ENCODE data around the gene CYBRD1.
A peak's percentile ranks its signal among the peaks of the same experiment; 100 is the strongest.
"Not testable (repeated sequence)": the region's sequence is repeated elsewhere in the genome, so short reads cannot be mapped to it uniquely, and the experiment has no call there.

Gene CYBRD1

DNA sequence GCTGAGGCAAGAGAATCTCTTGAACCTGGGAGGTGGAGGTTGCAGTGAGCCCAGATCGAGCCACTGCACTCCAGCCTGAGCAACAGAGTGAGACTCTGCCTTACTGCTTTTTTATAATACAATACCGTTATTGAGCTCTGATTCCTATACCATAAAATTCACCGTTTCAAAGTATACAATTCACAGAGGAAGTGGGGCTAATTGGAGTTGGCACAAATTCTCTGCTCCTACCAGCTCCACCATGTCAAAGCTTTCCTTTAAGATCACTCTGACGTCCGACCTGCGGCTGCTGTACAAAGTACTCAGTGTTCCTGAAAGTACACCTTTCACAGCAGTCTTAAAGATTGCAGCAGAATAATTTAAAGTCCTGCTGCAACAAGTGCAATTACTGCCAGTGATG is 29.6 kb upstream of the CYBRD1 start:
- H3K36me3 ChIP-seq (ENCODE audit: insufficient read depth, low read length): no peaks in the 10 kb centered on the region
- H2AFZ ChIP-seq (ENCODE audit: low read depth, low read length): no peak overlapping the region
- no peaks in the 10 kb centered on the region for H3K4me1 ChIP-seq (ENCODE audit: insufficient read depth, low read length)
- H3K9me3 ChIP-seq (ENCODE audit: low read length): no peaks in the 10 kb centered on the region
- no peaks in the 10 kb centered on the region for H3K27me3 ChIP-seq (ENCODE audit: insufficient read depth, low read length)
- no peak overlapping the region for H3K4me3 ChIP-seq (ENCODE audit: low read length)

DNA sequence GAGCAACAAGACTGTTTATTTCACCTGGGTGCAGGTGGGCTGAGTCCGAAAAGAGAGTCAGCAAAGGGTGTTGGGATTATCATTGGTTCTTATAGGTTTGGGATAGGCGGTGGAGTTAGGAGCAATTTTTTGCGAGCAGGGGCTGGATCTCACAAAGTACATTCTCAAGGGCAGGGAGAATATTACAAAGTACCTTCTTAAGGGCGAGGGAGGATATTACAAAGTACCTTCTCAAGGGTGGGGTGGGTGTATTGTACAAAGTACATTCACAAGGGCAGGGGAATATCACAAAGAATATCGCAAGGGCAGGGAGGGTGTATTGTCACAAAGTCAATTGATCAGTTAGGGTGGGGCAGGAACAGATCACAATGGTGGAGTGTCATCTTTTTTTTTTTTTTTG is 24.6 kb upstream of the CYBRD1 start:
- not testable (repeated sequence) for H2AFZ ChIP-seq (ENCODE audit: low read depth, low read length); H3K4me1 ChIP-seq (ENCODE audit: insufficient read depth, low read length); H3K27me3 ChIP-seq (ENCODE audit: insufficient read depth, low read length); H3K4me3 ChIP-seq (ENCODE audit: low read length); H3K9me3 ChIP-seq (ENCODE audit: low read length); H3K36me3 ChIP-seq (ENCODE audit: insufficient read depth, low read length)

DNA sequence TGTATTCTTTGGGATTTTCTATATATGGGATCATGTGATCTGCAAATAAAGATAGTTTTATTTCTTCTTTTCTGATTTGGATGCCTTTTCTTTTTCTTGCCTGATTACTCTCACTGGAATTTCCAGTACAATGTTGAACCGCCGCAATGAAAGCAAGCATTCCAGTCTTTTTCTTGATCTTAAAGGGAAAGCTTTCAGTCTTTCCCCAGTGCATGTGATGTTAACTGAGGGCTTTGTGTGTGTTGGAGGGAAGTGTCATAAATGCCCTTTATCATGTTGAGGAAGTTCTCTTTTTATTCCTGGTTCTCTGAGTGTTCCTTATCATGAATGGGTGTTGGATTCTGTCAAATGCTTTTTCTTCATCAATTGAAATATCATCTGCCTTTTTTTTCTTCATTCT is 16.9 kb upstream of the CYBRD1 start:
- Histone ChIP-seq H2AFZ (ENCODE audit: low read depth, low read length) (no peak overlapping the region), H3K9me3 (ENCODE audit: low read length) (no peaks in the 10 kb centered on the region), H3K36me3 (ENCODE audit: insufficient read depth, low read length) (no peaks in the 10 kb centered on the region)

DNA sequence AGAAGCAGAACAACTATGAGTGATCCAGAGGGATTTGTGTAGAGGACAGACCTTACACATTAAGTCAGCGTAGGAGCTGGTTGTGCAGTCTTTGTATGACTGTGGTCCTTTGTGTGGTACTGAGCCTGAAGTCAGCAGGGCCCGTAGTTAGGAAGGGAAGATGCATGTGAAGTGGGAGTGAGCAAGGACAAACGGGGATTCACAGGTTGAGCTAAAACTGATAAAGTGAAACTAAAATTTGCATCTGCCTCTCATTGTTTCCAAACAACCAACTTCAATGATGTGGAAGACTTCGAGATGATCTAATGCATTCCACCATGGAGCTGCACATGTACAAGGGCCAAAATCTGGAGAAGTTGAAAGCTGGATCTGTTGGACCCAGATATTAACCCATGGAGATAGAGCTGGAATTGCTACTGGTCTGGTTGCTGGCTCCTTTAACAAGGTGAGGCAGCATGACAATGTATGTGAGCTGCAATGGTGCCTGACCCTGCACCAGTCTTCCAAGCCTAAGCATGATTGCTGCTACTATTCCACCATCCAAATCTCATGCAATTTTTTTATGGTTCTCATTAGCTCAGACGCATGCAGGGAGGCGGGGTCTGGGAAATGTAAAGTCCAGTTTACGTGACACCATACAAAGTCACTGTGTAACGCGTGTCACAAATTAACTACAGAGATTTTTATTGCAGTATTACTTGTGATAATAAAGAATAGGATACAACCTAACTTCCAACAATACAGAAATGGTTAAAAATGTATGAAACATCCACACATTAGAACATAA is 12.1 kb upstream of the CYBRD1 start:
- Histone ChIP-seq H2AFZ (ENCODE audit: low read depth, low read length) (no peak overlapping the region), H3K36me3 (ENCODE audit: insufficient read depth, low read length) (no peaks in the 10 kb centered on the region), H3K4me3 (ENCODE audit: low read length) (no peak overlapping the region), H3K9me3 (ENCODE audit: low read length) (no peaks in the 10 kb centered on the region), H3K27me3 (ENCODE audit: insufficient read depth, low read length) (no peaks in the 10 kb centered on the region), H3K4me1 (ENCODE audit: insufficient read depth, low read length) (no peaks in the 10 kb centered on the region)

More for the DNA sequence above, 16.9 kb upstream of the CYBRD1 start:
- no peak overlapping the region for H3K4me3 ChIP-seq (ENCODE audit: low read length)
- H3K27me3 ChIP-seq (ENCODE audit: insufficient read depth, low read length): no peaks in the 10 kb centered on the region
- H3K4me1 ChIP-seq (ENCODE audit: insufficient read depth, low read length): no peaks in the 10 kb centered on the region

DNA sequence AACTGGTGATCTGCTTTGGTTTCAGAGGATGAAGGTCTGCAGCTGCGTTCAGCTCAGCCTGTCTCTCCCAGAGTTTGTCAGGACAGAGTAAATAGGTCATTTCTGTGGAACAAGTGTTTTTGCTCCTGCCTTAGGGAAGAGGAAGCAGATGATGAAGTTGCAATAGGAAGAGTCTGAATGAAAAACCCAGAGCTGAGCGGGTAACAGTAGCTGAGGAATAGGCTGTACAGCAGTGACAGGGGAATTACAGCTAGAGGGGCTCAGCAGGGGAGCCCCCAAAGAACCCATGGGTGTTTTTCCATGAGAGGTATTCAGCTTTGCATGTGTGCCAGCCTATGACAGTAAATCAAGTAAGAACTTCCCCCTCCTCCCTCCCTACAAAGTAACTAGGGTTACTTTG is 10.3 kb upstream of the CYBRD1 start:
- Histone ChIP-seq H2AFZ (ENCODE audit: low read depth, low read length) (no peak overlapping the region), H3K4me3 (ENCODE audit: low read length) (no peak overlapping the region), H3K9me3 (ENCODE audit: low read length) (no peaks in the 10 kb centered on the region), H3K4me1 (ENCODE audit: insufficient read depth, low read length) (no peaks in the 10 kb centered on the region), H3K27me3 (ENCODE audit: insufficient read depth, low read length) (no peaks in the 10 kb centered on the region), H3K36me3 (ENCODE audit: insufficient read depth, low read length) (no peaks in the 10 kb centered on the region)

DNA sequence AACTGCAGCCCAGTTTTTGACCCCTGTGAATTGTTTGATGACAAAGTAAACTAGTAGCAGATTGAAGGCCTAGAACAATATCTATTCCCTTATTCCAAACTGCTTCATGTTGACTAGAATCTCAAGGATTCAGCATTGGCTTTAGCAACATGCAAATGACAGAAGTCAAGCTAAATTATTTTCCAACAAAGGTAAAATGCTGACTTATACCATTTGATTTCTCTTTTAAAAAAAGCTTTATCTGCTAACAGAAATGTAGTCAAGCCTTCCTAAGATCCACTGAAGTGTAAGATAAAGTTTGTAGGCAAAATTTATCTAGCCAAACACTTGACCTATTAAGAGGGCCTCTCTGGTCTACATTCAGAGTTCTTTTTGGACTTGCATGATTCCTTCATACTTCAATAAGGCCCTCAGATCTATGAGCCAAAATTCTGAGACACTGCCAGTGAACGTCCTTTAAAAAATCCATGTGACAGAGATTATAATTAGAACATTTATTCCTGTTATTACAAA is 9.5 kb upstream of the CYBRD1 start:
- Histone ChIP-seq H2AFZ (ENCODE audit: low read depth, low read length) (no peak overlapping the region), H3K4me1 (ENCODE audit: insufficient read depth, low read length) (no peaks in the 10 kb centered on the region), H3K4me3 (ENCODE audit: low read length) (no peak overlapping the region), H3K9me3 (ENCODE audit: low read length) (no peaks in the 10 kb centered on the region), H3K36me3 (ENCODE audit: insufficient read depth, low read length) (no peaks in the 10 kb centered on the region), H3K27me3 (ENCODE audit: insufficient read depth, low read length) (no peaks in the 10 kb centered on the region)

DNA sequence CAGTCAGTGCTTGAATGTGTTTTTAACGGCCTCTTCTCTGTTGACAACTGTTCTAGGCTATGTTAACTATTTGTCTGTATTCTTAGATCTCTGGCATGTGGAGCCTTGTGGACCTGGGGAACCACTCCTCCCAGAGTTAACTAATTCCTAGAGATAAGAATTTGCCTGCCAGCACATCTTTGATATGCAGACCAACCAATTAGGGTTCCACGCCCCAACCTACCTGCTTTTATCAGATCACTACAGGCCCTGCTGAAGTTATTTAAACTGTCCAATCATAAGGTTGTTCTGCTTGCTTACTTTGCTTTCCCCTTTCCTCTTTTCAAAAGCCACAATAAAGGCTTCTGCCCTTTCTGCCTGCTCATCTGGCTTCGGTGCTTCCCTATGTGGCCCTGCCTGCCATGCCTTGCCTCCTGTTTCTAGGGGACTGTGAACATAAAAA is 8.5 kb upstream of the CYBRD1 start:
- Histone ChIP-seq H3K9me3 (ENCODE audit: low read length) (no peaks in the 10 kb centered on the region), H2AFZ (ENCODE audit: low read depth, low read length) (no peak overlapping the region), H3K4me3 (ENCODE audit: low read length) (no peak overlapping the region), H3K36me3 (ENCODE audit: insufficient read depth, low read length) (no peaks in the 10 kb centered on the region), H3K4me1 (ENCODE audit: insufficient read depth, low read length) (no peaks in the 10 kb centered on the region), H3K27me3 (ENCODE audit: insufficient read depth, low read length) (no peaks in the 10 kb centered on the region)

DNA sequence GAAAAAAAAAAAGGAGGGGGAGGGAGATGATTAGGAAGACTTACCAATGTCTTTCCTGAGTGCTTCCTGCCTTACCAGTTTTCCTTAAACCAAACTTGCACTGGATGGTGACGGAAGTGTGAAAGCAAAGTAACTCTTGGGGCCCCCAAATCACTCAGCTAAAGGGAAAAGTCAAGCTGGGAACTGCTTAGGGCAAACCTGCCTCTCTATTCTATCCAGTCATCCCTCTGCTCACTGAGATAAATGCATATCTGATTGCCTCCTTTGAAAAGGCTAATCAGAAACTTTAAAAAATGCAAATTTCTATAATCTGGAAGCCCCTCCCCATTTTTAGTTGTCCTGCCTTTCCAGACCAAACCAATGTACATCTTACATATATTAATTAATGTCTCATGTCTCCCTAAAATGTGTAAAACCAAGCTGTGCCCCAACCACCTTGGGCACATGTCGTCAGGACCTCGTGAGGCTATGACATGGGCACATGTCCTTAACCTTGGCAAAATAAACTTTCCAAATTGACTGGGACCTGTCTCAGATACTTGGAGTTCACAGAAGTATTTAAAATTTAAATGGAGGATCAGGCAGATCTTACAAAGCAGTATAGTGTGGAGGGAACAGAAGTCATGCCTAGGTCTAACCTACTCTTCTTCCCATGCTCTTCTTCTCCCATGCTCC is 7.2 kb upstream of the CYBRD1 start:
- Histone ChIP-seq H3K4me3 (ENCODE audit: low read length) (no peak overlapping the region), H2AFZ (ENCODE audit: low read depth, low read length) (no peak overlapping the region), H3K36me3 (ENCODE audit: insufficient read depth, low read length) (no peaks in the 10 kb centered on the region), H3K9me3 (ENCODE audit: low read length) (no peaks in the 10 kb centered on the region), H3K4me1 (ENCODE audit: insufficient read depth, low read length) (no peaks in the 10 kb centered on the region), H3K27me3 (ENCODE audit: insufficient read depth, low read length) (no peaks in the 10 kb centered on the region)

DNA sequence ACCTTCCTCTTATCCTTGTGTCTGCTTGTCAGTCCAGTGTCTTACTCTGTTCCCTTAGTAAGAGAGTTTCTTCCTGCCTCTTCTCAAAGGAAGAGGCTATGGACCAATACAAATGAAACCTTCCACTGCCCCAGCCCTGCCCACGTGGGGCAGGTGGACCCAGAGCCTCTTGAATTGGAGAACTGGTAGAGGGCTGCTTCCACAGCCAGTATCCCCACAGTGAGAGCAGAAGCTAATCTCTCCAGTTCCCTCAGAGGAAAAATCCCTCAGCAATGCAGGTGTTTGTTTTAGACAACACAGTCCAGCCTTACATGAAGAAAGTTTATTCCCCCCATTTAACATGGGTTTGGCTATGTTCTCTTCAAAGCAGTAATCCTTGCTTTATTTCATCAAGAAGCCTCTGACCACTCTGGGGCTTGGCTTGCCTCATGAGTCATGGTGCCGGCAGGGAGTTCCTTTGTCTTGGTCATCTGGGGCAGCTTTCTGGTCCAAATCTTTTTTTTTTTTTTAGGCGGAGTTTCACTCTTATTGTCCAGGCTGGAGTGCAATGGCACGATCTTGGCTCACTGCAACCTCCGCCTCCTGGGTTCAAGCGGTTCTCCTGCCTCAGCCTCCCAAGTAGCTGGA is 6.5 kb upstream of the CYBRD1 start:
- Histone ChIP-seq H3K36me3 (ENCODE audit: insufficient read depth, low read length) (no peaks in the 10 kb centered on the region), H2AFZ (ENCODE audit: low read depth, low read length) (no peak overlapping the region), H3K27me3 (ENCODE audit: insufficient read depth, low read length) (no peaks in the 10 kb centered on the region), H3K4me3 (ENCODE audit: low read length) (no peak overlapping the region), H3K9me3 (ENCODE audit: low read length) (no peaks in the 10 kb centered on the region), H3K4me1 (ENCODE audit: insufficient read depth, low read length) (no peaks in the 10 kb centered on the region)

DNA sequence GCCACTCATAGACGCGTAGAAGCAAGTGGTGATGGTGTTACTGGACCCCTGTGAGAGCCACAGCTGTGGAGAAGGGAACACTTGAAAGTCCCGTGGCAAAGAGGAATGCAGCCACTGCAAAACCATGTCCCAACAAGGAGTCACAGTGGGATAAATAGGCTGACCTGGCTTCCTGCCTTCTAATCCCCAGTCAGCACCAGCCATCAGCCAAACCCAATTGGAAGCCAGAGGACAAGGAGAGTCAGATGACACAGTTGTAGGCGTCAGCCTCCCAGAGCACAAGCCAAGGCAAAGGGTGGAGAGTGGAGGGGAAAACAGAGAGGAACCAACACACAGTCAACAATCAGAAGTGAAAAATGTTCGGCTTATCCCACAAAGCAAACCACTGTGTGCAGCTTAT is 5.5 kb upstream of the CYBRD1 start:
- H3K9me3 ChIP-seq (ENCODE audit: low read length): no peaks in the 10 kb centered on the region
- H2AFZ ChIP-seq (ENCODE audit: low read depth, low read length): no peak overlapping the region
- no peaks in the 10 kb centered on the region for H3K36me3 ChIP-seq (ENCODE audit: insufficient read depth, low read length)
- no peaks in the 10 kb centered on the region for H3K27me3 ChIP-seq (ENCODE audit: insufficient read depth, low read length)
- no peak overlapping the region for H3K4me3 ChIP-seq (ENCODE audit: low read length)
- H3K4me1 ChIP-seq (ENCODE audit: insufficient read depth, low read length): peaks cover 8% of the 10 kb centered on the region

DNA sequence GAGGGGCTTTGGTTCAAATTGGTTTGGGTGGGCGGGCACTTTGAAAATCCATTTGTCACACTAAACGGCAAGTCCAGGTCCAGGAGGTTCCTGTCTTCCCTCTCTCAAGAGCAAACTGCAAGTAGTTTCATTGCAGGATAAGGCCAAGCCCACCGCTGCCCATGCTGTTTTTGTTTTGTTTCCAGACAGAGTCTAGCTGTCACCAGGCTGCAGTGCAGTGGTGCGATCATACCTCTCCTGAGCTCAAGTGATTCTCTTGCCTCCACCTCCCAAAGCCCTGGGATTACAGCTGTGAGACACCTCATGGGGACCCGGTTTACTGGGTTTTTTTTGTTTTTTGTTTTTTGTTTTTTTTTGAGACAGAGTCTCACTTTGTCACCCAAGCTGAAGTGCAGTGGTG is 1.8 kb upstream of the CYBRD1 start:
- no peak overlapping the region for H3K4me3 ChIP-seq (ENCODE audit: low read length)
- no peak overlapping the region for H2AFZ ChIP-seq (ENCODE audit: low read depth, low read length)
- no peaks in the 10 kb centered on the region for H3K36me3 ChIP-seq (ENCODE audit: insufficient read depth, low read length)
- no peaks in the 10 kb centered on the region for H3K27me3 ChIP-seq (ENCODE audit: insufficient read depth, low read length)
- H3K4me1 ChIP-seq (ENCODE audit: insufficient read depth, low read length): peaks cover 8% of the 10 kb centered on the region
- H3K9me3 ChIP-seq (ENCODE audit: low read length): no peaks in the 10 kb centered on the region

DNA sequence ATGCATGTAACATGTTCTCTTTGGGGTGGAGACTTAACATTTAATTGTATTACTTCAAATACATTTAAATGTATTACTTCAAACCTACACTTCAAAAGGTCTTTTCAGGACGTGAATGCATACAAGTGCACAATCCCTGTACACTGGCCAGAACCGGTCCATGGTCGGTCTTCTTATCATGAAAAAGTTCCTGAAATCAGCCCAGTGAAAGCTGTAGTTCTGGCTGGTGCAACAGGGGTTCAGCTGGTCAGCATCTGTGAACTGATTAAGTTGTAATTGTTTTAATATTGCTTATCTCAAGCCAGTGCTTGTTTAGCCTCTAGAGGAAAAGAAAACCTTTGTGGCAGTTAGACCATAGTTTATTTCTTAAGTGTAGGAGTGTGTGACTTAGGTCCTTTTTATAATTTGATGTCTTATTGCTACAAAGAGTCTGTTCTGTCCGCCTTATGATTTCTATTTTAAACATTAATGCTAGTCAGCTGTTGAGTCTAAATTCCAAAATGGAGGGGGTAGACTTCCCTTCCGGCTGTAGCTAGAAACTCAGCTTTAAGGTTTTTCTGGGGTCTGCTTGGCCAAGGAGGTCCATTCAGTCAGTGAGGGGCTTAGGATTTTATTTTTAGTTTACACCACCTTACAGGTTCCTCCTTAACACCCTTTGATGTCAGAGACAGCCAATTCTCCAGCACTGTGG is 768 bp upstream of the CYBRD1 start:
- peak overlapping the region; percentile 83 for H2AFZ ChIP-seq (ENCODE audit: low read depth, low read length)
- no peaks in the 10 kb centered on the region for H3K27me3 ChIP-seq (ENCODE audit: insufficient read depth, low read length)
- peaks cover 8% of the 10 kb centered on the region for H3K4me1 ChIP-seq (ENCODE audit: insufficient read depth, low read length)
- peak overlapping the region; percentile 92 for H3K4me3 ChIP-seq (ENCODE audit: low read length)
- H3K9me3 ChIP-seq (ENCODE audit: low read length): no peaks in the 10 kb centered on the region
- no peaks in the 10 kb centered on the region for H3K36me3 ChIP-seq (ENCODE audit: insufficient read depth, low read length)

DNA sequence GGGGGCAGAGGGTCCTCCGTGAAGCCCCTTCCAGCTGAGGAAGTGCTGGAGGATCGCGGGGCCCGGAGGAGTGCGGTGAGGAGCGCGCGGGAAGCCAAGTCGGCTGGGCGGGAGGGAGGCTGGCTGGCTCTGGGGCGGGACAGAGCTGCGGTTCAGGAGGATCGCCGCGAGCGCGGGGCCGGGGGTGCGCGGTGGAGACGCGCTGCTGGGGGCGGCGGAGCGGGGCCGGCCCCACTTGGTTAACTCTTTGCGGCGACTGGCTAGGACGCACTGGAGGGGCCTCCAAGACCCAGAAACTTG is 464 bp downstream of the CYBRD1 start:
- peak overlapping the region; percentile 83 for H2AFZ ChIP-seq (ENCODE audit: low read depth, low read length)
- peaks cover 8% of the 10 kb centered on the region for H3K4me1 ChIP-seq (ENCODE audit: insufficient read depth, low read length)
- no peaks in the 10 kb centered on the region for H3K27me3 ChIP-seq (ENCODE audit: insufficient read depth, low read length)
- no peaks in the 10 kb centered on the region for H3K9me3 ChIP-seq (ENCODE audit: low read length)
- H3K36me3 ChIP-seq (ENCODE audit: insufficient read depth, low read length): no peaks in the 10 kb centered on the region
- peak overlapping the region; percentile 92 for H3K4me3 ChIP-seq (ENCODE audit: low read length)
